ENCODE results near the gene ELP4. TPM values are rescaled to one million over a fixed set of nuclear protein-coding genes. Genes with fewer than 3 reads are reported as not detected.

ELP4 gene
- total RNA-seq, 1 donor from 2014 or later: 21.7 TPM

- no peak overlapping the region for H3K4me3 Mint-ChIP-seq
- no peak for DNase-seq (ENCODE audit: extremely low spot score, unreplicated experiment)
- H3K36me3 Mint-ChIP-seq: peaks cover 7% of the 10 kb centered on the region
- no peaks in the 10 kb centered on the region for H3K9me3 Mint-ChIP-seq
- TF ChIP-seq, protein P1, sequence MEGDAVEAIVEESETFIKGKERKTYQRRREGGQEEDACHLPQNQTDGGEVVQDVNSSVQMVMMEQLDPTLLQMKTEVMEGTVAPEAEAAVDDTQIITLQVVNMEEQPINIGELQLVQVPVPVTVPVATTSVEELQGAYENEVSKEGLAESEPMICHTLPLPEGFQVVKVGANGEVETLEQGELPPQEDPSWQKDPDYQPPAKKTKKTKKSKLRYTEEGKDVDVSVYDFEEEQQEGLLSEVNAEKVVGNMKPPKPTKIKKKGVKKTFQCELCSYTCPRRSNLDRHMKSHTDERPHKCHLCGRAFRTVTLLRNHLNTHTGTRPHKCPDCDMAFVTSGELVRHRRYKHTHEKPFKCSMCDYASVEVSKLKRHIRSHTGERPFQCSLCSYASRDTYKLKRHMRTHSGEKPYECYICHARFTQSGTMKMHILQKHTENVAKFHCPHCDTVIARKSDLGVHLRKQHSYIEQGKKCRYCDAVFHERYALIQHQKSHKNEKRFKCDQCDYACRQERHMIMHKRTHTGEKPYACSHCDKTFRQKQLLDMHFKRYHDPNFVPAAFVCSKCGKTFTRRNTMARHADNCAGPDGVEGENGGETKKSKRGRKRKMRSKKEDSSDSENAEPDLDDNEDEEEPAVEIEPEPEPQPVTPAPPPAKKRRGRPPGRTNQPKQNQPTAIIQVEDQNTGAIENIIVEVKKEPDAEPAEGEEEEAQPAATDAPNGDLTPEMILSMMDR (conservative IDR thresholded peaks at IDR 0.05): no peak
- H3K4me1 Mint-ChIP-seq (ENCODE audit: unreplicated experiment): no peaks in the 10 kb centered on the region
- no peaks in the 10 kb centered on the region for H3K27me3 Mint-ChIP-seq
- no peak overlapping the region for H3K27ac Mint-ChIP-seq
Measured at GRCh38 chr11:31779374-31779791, 269.8 kb downstream of the ELP4 start.

GRCh38 chr11:31780078-31780477 lies 270.5 kb downstream of the ELP4 start:
- H3K27me3 Mint-ChIP-seq: no peaks in the 10 kb centered on the region
- H3K9me3 Mint-ChIP-seq: no peaks in the 10 kb centered on the region
- DNase-seq (ENCODE audit: extremely low spot score, unreplicated experiment): no peak
- TF ChIP-seq, protein P1 (conservative IDR thresholded peaks at IDR 0.05): no peak
- peaks cover 7% of the 10 kb centered on the region for H3K36me3 Mint-ChIP-seq
- no peak overlapping the region for H3K4me3 Mint-ChIP-seq
- no peaks in the 10 kb centered on the region for H3K4me1 Mint-ChIP-seq (ENCODE audit: unreplicated experiment)
- no peak overlapping the region for H3K27ac Mint-ChIP-seq

DNA sequence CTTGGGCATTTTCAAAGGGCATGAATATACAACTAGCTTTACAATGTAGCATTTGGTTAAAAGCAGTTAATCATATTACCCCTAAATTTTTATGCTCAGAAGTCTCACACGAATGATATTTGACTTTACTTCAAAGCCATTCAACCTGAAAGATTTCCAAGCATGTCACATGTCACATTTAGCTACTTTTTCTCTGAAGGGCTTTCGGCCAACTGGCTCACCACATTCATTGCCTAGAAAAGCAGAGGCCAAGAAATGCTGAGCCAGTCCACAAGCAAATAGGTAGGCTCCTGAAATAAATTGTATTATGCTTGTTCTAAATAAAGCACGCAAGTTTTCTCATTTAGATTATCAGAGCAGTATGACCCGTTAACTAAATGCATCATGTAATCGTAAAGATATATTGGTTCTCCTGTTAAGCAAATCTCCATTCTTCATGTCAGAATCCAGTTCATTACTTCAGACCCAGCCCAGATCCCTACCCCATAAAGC lies 271.0 kb downstream of the ELP4 start:
- H3K9me3 Mint-ChIP-seq: no peaks in the 10 kb centered on the region
- no peak overlapping the region for H3K27ac Mint-ChIP-seq
- H3K27me3 Mint-ChIP-seq: no peaks in the 10 kb centered on the region
- no peak for DNase-seq (ENCODE audit: extremely low spot score, unreplicated experiment)
- H3K4me3 Mint-ChIP-seq: no peak overlapping the region
- peaks cover 7% of the 10 kb centered on the region for H3K36me3 Mint-ChIP-seq
- no peaks in the 10 kb centered on the region for H3K4me1 Mint-ChIP-seq (ENCODE audit: unreplicated experiment)
- TF ChIP-seq, protein P1 (conservative IDR thresholded peaks at IDR 0.05): no peak

- Mint-ChIP-seq H3K9me3 (no peaks in the 10 kb centered on the region), H3K36me3 (peaks cover 7% of the 10 kb centered on the region), H3K27me3 (peaks cover 2% of the 10 kb centered on the region), H3K4me3 (no peak overlapping the region), H3K4me1 (ENCODE audit: unreplicated experiment) (no peaks in the 10 kb centered on the region), H3K27ac (no peak overlapping the region)
- no peak for DNase-seq (ENCODE audit: extremely low spot score, unreplicated experiment)
- TF ChIP-seq, protein P1 (conservative IDR thresholded peaks at IDR 0.05): no peak
Measured at GRCh38 chr11:31782257-31782656, 272.7 kb downstream of the ELP4 start.

GRCh38 chr11:31783252-31783651 lies 273.7 kb downstream of the ELP4 start:
- TF ChIP-seq, protein P1 (conservative IDR thresholded peaks at IDR 0.05): no peak
- H3K4me1 Mint-ChIP-seq (ENCODE audit: unreplicated experiment): peaks cover 3% of the 10 kb centered on the region

GRCh38 chr11:31784611-31785010 lies 275.0 kb downstream of the ELP4 start:
- Mint-ChIP-seq H3K4me1 (ENCODE audit: unreplicated experiment) (peaks cover 3% of the 10 kb centered on the region), H3K27me3 (peaks cover 12% of the 10 kb centered on the region)
- TF ChIP-seq, protein P1 (conservative IDR thresholded peaks at IDR 0.05): no peak

More at GRCh38 chr11:31783252-31783651, 273.7 kb downstream of the ELP4 start:
- Mint-ChIP-seq H3K27ac (no peak overlapping the region), H3K4me3 (no peak overlapping the region), H3K27me3 (peaks cover 11% of the 10 kb centered on the region), H3K9me3 (no peaks in the 10 kb centered on the region), H3K36me3 (peaks cover 3% of the 10 kb centered on the region)
- DNase-seq (ENCODE audit: extremely low spot score, unreplicated experiment): no peak

More at GRCh38 chr11:31784611-31785010, 275.0 kb downstream of the ELP4 start:
- Mint-ChIP-seq H3K9me3 (no peaks in the 10 kb centered on the region), H3K27ac (no peak overlapping the region), H3K36me3 (peaks cover 3% of the 10 kb centered on the region), H3K4me3 (no peak overlapping the region)
- DNase-seq (ENCODE audit: extremely low spot score, unreplicated experiment): no peak

Data from type B pancreatic cell (in vitro differentiated cells).